ENCODE data around the gene IGSF3.

GRCh38 chr1:116559304-116559761 is 108.2 kb downstream of the IGSF3 start:
- TF ChIP-seq CTCF (conservative IDR thresholded peaks at IDR 0.05; ENCODE audit: low read depth, low read length), result no peak
- TF ChIP-seq EZH2 (IDR thresholded peaks at IDR 0.05; ENCODE audit: borderline replicate concordance, low read depth, low read length, poor library complexity, severe bottlenecking), result no peak

Data from A673 (cell line).